IPS-NIHi7 (cell line): ENCODE data around the gene CYTIP.

ENCODE experiments used
- DNase-seq: peaks from one replicate; pipeline ENCODE4 v3.0.0; 2012; ENCODE audit warnings: mixed read lengths; ENCODE audit errors: extremely low spot score

Gene CYTIP

GRCh38 chr2:157463002-157463401, 19.1 kb upstream of the CYTIP start:
- DNase-seq, result no peak

DNA sequence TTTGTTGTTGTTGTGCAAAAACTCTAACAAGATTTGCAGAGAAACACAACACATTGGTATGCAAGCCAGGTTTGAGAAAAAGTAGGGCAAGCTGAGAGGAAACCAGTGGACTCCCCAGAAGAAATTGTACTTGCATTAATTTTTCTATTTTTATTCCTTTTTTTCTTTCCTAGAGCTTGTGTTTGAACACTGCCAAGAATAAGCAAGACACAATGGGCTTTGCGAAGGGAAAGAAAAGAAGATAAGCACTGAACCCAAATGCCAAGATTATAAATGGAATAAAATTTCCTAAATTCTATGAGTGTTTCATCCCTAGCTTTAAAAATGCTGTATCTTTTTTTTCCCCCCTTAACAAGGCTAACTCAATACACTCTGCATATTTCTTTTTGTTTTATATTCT, 17.0 kb upstream of the CYTIP start:
- no peak for DNase-seq

GRCh38 chr2:157460384-157460837, 16.5 kb upstream of the CYTIP start:
- no peak for DNase-seq

DNA sequence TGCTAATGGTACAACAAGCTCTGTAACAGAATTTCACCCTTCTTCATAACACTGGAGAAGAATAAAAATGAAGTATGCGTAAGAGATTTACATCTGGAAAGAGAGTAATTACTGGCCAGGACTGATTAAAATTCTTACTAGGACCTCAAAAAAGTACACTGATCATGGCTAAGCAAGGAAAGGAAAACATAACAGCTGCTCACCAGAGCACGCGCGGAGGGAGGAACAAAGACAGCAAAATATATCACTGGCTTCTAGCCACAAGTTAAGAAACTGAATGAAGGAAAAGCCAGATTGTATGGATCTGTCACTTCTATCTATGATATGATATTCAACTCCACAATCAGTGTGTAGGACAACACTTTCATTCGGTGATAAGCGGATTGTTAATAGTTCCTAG, 15.6 kb upstream of the CYTIP start:
- no peak for DNase-seq

GRCh38 chr2:157447741-157448140, 3.9 kb upstream of the CYTIP start:
- DNase-seq, result no peak

GRCh38 chr2:157447031-157447430, 3.1 kb upstream of the CYTIP start:
- DNase-seq, result no peak

- no peak for DNase-seq
Measured at GRCh38 chr2:157444641-157445040, 752 bp upstream of the CYTIP start.

- DNase-seq, result no peak
Measured at GRCh38 chr2:157443090-157443489, 799 bp downstream of the CYTIP start.

GRCh38 chr2:157442636-157443035, 1.3 kb downstream of the CYTIP start:
- DNase-seq, result no peak

- no peak for DNase-seq
Measured at GRCh38 chr2:157442191-157442590, 1.7 kb downstream of the CYTIP start.

- DNase-seq, result no peak
Measured at GRCh38 chr2:157441072-157441454, 2.8 kb downstream of the CYTIP start.

- DNase-seq, result no peak
Measured at GRCh38 chr2:157440404-157441071, 3.4 kb downstream of the CYTIP start.

DNA sequence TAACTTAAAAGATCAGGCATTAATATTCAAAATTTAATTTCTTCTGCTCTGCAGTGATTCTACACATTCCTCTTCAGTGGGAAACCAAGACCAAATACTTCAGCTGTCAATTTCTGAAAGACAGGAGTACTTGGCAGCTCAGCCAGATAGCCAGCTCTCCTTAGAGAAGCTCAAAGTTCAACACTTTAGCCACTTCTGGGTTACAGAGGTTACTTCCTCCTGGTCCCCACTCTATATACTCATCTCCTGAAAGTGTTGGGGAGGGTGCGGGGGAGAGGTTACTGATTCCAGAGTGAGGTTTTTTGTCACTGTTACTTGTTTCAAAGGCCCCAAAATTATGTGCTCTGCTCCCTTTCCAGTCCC, 4.1 kb downstream of the CYTIP start:
- no peak for DNase-seq

- DNase-seq, result no peak
Measured at GRCh38 chr2:157438863-157439823, 4.7 kb downstream of the CYTIP start.

DNA sequence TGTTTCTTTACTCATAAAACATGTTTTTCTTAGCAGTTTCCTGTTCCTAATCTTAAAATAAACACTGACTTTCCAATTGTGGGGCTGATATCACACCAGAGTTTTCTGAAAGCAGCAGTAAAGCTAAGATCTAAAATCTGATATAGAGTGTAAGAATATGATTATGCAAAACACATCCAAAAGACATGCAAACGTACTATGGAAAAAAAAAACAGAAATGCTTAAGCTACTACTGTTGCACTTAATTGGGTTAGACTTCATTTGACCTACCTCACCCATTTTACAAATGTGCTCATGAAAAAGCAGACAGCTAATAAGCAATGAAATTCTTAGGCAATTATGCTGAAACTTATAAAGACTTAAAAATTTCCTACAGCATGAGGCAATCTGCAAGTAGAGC, 10.5 kb downstream of the CYTIP start:
- no peak for DNase-seq

DNA sequence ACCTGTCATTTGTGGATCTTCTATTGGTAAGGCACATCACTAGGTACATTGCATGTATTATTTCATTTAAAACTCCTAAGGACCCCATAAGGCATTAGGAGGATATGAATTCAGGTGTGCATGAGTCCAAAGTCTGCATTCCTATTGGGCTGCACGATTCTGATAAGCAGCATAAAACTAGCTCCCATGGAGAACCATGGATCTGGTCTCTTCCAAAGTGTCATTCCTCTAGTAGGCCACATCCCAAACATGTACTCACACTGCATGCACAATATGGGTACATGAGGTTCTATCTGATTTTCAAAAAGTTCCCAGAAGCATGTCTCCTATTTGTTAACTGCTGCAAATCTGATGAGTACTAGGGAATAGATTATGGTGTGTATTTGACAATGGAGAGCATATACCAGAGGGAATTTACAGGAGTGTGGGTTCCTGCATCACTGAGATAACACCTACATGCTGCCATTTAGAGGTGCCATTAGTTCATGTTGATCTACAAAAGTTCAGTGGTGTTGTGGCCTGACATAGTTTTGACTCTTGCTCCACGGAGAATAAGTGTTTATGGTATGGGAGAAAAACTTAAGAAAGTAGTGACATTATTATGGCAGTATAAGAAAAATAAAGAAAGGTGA, 11.3 kb downstream of the CYTIP start:
- no peak for DNase-seq

GRCh38 chr2:157431176-157431575, 12.7 kb downstream of the CYTIP start:
- no peak for DNase-seq

- no peak for DNase-seq
Measured at GRCh38 chr2:157428500-157429175, 15.3 kb downstream of the CYTIP start.

DNA sequence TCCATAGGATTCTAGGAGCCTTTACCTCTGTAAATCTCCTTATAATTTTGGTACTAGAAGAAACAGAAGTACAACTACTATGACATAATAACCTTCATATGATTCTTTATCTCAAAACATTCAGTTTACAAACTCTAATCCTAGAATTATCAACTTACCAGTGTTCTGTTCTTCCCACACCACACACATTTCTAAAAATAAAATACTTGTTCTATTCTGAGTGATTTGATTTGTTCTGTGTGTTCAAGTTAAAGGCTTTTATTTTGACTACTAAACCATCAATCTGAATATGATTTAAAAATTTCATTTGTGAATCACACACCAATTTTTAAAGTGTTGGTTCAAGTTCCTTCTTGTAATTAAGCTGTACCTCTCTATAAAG, 16.0 kb downstream of the CYTIP start:
- DNase-seq, result no peak

DNA sequence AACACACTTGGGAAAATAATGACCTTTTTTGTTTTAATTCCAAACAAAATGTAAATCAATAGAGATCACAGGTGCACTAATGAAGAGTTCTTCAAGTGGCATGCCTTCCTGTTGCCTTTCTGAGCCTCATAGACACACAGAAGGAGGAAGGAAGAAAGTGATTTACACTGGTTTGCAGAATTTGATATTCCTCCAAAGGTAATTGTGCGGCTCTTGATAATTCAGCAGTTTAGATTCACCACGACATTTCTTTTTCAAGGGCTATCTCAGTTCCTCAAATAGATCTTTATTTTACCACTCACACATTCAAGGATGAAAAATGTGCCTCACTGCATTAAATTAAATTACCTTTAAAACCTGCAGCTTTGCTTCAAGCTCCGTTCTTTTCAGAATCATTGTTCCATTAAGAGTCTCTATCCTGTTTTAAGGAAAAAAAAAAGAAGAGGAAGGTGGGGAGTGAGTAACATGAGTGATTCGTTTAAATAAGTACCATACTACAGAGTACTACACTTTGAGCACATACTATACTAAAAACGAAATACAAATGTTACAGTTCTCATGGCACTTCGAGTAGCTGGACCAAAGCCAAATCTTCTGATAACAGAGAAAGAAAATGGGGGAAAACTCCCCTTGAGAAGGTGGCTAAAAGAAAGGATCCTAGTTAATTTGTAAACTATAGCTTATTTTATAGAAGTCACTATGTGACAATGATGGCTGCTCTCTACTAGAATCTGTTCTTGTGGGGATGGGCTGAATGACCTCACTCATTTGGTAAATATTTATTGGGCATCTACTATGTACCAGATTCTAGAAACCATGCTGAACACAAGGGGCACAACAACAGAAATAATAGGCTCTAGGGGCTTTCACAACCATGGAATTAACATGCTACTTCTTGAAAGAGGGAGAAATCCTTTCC, 16.6 kb downstream of the CYTIP start:
- no peak for DNase-seq

GRCh38 chr2:157426477-157426994, 17.4 kb downstream of the CYTIP start:
- no peak for DNase-seq
